Fibroblast of the aortic adventitia (primary cell): ENCODE results near the gene RCAN1. TPM values are rescaled to one million over a fixed set of nuclear protein-coding genes. Genes with fewer than 3 reads are reported as not detected.

ENCODE experiments used
- DNase-seq: peaks from one replicate; pipeline ENCODE4 v3.0.0-alpha.2; 2010; ENCODE audit warnings: low read depth
- H3K4me3 ChIP-seq: 2 replicates; pipeline ENCODE4 v1.5.1; 2011; ENCODE audit warnings: low read depth, mild to moderate bottlenecking, control low read depth, low read length, moderate library complexity
- total RNA-seq: library from RNA; depleted of rRNA; stranded (reverse); fragments of >200 nt; gene quantifications from 2 replicates; pipeline ENCODE4 v1.2.3, GENCODE V29; 2012; ENCODE audit warnings: low replicate concordance
- TF ChIP-seq, protein P1 (sequence below): IDR thresholded peaks from 2 replicates; pipeline ENCODE4 v1.5.1; 2011; ENCODE audit warnings: mild to moderate bottlenecking, low read length, control low read depth, inconsistent platforms; ENCODE audit not compliant: insufficient read depth

RCAN1 gene
- total RNA-seq, 1 donor: 30.5 TPM

GRCh38 chr21:34648739-34649297 is 33.9 kb upstream of the RCAN1 start:
- DNase-seq: no peak
- H3K4me3 ChIP-seq: no peak overlapping the region
- TF ChIP-seq, protein P1, sequence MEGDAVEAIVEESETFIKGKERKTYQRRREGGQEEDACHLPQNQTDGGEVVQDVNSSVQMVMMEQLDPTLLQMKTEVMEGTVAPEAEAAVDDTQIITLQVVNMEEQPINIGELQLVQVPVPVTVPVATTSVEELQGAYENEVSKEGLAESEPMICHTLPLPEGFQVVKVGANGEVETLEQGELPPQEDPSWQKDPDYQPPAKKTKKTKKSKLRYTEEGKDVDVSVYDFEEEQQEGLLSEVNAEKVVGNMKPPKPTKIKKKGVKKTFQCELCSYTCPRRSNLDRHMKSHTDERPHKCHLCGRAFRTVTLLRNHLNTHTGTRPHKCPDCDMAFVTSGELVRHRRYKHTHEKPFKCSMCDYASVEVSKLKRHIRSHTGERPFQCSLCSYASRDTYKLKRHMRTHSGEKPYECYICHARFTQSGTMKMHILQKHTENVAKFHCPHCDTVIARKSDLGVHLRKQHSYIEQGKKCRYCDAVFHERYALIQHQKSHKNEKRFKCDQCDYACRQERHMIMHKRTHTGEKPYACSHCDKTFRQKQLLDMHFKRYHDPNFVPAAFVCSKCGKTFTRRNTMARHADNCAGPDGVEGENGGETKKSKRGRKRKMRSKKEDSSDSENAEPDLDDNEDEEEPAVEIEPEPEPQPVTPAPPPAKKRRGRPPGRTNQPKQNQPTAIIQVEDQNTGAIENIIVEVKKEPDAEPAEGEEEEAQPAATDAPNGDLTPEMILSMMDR: no peak

DNA sequence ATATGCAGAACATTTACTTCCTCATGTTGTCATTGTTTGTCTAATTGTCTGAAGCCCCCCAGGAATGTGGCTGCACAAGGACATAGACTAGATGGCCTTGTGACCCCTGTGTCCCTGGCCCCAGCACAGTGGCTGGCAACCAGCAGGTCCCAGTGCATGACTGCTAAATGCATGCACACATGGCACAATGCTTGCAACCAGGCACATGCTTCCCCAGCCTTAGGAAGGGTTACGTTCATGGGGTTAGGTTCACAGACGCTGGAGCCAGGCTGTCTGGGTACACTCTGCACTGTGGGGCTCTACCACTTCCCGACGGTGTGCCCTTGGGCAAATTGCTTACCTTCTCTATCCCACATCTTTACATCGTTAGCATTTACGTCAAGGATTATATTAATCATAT is 32.6 kb upstream of the RCAN1 start:
- TF ChIP-seq, protein P1: no peak
- H3K4me3 ChIP-seq: no peak overlapping the region
- no peak for DNase-seq

DNA sequence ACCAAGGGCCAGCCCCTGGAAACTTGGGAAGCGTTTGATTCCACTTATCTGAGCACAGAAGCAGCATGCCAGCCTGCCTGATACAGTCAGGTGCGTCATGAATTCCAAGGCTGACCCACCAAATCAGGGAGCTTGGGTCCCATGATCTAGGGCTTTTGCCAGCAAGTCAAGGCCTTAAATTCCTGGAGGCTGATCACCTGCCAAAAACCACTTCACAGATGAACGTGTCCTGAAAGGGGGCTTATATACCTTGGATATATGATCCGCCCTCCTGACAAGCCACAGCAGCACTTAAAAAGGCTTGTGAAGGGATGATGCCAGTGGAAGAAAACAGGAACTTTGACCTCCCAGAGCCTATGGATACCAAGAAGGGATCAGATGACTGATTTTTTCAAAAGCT is 29.9 kb upstream of the RCAN1 start:
- DNase-seq: no peak
- TF ChIP-seq, protein P1: no peak
- no peak overlapping the region for H3K4me3 ChIP-seq

- no peak overlapping the region for H3K4me3 ChIP-seq
- TF ChIP-seq, protein P1: no peak
- peak; percentile 35 for DNase-seq
These were observed 27.5 kb upstream of the RCAN1 start for GRCh38 chr21:34642211-34643075.

GRCh38 chr21:34640858-34641257 is 25.9 kb upstream of the RCAN1 start:
- H3K4me3 ChIP-seq: no peak overlapping the region
- DNase-seq: peak; percentile 88
- TF ChIP-seq, protein P1: no peak

GRCh38 chr21:34639882-34640788 is 25.2 kb upstream of the RCAN1 start:
- no peak overlapping the region for H3K4me3 ChIP-seq
- DNase-seq: peak; percentile 34
- TF ChIP-seq, protein P1: no peak
